Measurements from ENCODE around the gene TOE1. TPM values are rescaled to one million over a fixed set of nuclear protein-coding genes. Genes with fewer than 3 reads are reported as not detected.

The TOE1 gene
- polyA plus RNA-seq, 1 of the 3 experiments (the other 2 are of a cell fraction), result 19.1 TPM

GRCh38 chr1:45345014-45345413 is 5.0 kb downstream of the TOE1 start:
- no peaks in the 10 kb centered on the region for H3K9me3 ChIP-seq
- CTCF ChIA-PET, result interaction anchor here (1.3 to 8.8 kb wide), 2 partner anchors 148 to 168 kb away, joined by 5 to 55 read pairs; partner anchors contain the start of gene TESK2
- no peak overlapping the region for H3K4me3 ChIP-seq (ENCODE audit: low read depth in 2 of 2, low read length in 1 of 2)
- no peaks in the 10 kb centered on the region for H3K9me2 ChIP-seq
- no peak overlapping the region for H2AFZ ChIP-seq (ENCODE audit: low read depth)
- H3K9ac ChIP-seq, result no peak overlapping the region
- H3K4me1 ChIP-seq (ENCODE audit: control insufficient read depth in 1 of 2, insufficient read depth in 2 of 2, low read depth in 1 of 2, low read length in 1 of 2), result peaks cover 11 to 16% of the 10 kb centered on the region in 2 experiments; a peak in 2 of 4 replicates
- H3F3A ChIP-seq (replicated peaks; ENCODE audit: insufficient read depth), result peaks cover 4% of the 10 kb centered on the region
- POLR2A ChIA-PET, result no interaction called here
- no peak overlapping the region for H3K4me2 ChIP-seq
- DNase-seq, result no peak
- peaks cover 19% of the 10 kb centered on the region for H3K79me2 ChIP-seq (ENCODE audit: insufficient read depth)
- H3K27ac ChIP-seq (ENCODE audit: low read depth in 2 of 2, low read length in 1 of 2), result no peak overlapping the region
- H4K20me1 ChIP-seq (ENCODE audit: insufficient read depth), result no peaks in the 10 kb centered on the region
- 100% methylated on average over 4 of the region's 13 CpGs for WGBS (ENCODE audit: low lambda C conversion rate)
- peaks cover 14 to 36% of the 10 kb centered on the region in 2 experiments for H3K36me3 ChIP-seq (replicated peaks in 1 of 2; ENCODE audit: control insufficient read depth in 1 of 2, insufficient read depth in 2 of 2, low read length in 1 of 2)
- no peaks in the 10 kb centered on the region for H3K27me3 ChIP-seq (ENCODE audit: insufficient read depth)
- TF ChIP-seq RCOR1 (IDR thresholded peaks at IDR 0.05; ENCODE audit: low read length) (no peak), USF1 (IDR thresholded peaks at IDR 0.05; ENCODE audit: borderline replicate concordance, low read depth) (no peak), FOXJ3 (CRISPR knock-in tag; IDR thresholded peaks at IDR 0.05) (no peak)

GRCh38 chr1:45346473-45346872 is 6.5 kb downstream of the TOE1 start:
- Histone ChIP-seq H3K9me2 (no peaks in the 10 kb centered on the region), H3K4me1 (ENCODE audit: control insufficient read depth in 1 of 2, insufficient read depth in 2 of 2, low read depth in 1 of 2, low read length in 1 of 2) (peaks cover 8 to 11% of the 10 kb centered on the region in 2 experiments; a peak in 2 of 4 replicates), H3K27me3 (ENCODE audit: insufficient read depth) (no peaks in the 10 kb centered on the region), H3K9me3 (no peaks in the 10 kb centered on the region), H3K9ac (no peak overlapping the region), H3F3A (replicated peaks; ENCODE audit: insufficient read depth) (no peaks in the 10 kb centered on the region), H4K20me1 (ENCODE audit: insufficient read depth) (no peaks in the 10 kb centered on the region), H3K36me3 (replicated peaks in 1 of 2; ENCODE audit: control insufficient read depth in 1 of 2, insufficient read depth in 2 of 2, low read length in 1 of 2) (peaks cover 14 to 36% of the 10 kb centered on the region in 2 experiments), H2AFZ (ENCODE audit: low read depth) (no peak overlapping the region), H3K79me2 (ENCODE audit: insufficient read depth) (peaks cover 7% of the 10 kb centered on the region), H3K27ac (ENCODE audit: low read depth in 2 of 2, low read length in 1 of 2) (no peak overlapping the region), H3K4me3 (ENCODE audit: low read depth in 2 of 2, low read length in 1 of 2) (no peak overlapping the region), H3K4me2 (no peak overlapping the region)
- ChIA-PET CTCF (interaction anchor here (1.2 to 8.8 kb wide), 3 partner anchors 13 to 166 kb away, joined by 5 to 55 read pairs (median 5); partner anchors contain the start of gene TESK2), POLR2A (no interaction called here)
- WGBS (ENCODE audit: low lambda C conversion rate), result 100% methylated on average over 2 of the region's 2 CpGs
- TF ChIP-seq EP300 (IDR thresholded peaks at IDR 0.05; ENCODE audit: borderline replicate concordance in 1 of 2, low read depth in 1 of 2, low read length in 1 of 2) (no peak), RFX5 (IDR thresholded peaks at IDR 0.05; ENCODE audit: low read length) (no peak), POLR2AphosphoS5 (IDR thresholded peaks at IDR 0.05; ENCODE audit: low read depth, low read length) (0 out of 2 replicates have a peak, but pooled peaks have one; percentile 6), ELF1 (IDR thresholded peaks at IDR 0.05) (no peak), GATA2 (CRISPR knock-in tag; IDR thresholded peaks at IDR 0.05) (no peak), RCOR1 (IDR thresholded peaks at IDR 0.05; ENCODE audit: low read length) (no peak), RAD21 (IDR thresholded peaks at IDR 0.05; ENCODE audit: low read length) (no peak)
- no peak for DNase-seq

- peaks cover 8 to 11% of the 10 kb centered on the region in 2 experiments; a peak in 2 of 4 replicates for H3K4me1 ChIP-seq (ENCODE audit: control insufficient read depth in 1 of 2, insufficient read depth in 2 of 2, low read depth in 1 of 2, low read length in 1 of 2)
- H3K9me2 ChIP-seq, result no peaks in the 10 kb centered on the region
- WGBS (ENCODE audit: low lambda C conversion rate), result 100% methylated on average over 1 of the region's 2 CpGs
- H2AFZ ChIP-seq (ENCODE audit: low read depth), result no peak overlapping the region
- TF ChIP-seq JUND (IDR thresholded peaks at IDR 0.05) (peak; percentile 27; the same call in 1 of the 2 replicates), SMC3 (IDR thresholded peaks at IDR 0.05; ENCODE audit: low read depth, low read length) (no peak)
- no peaks in the 10 kb centered on the region for H3K9me3 ChIP-seq
- peak overlapping the region; percentile 30; the same call in 1 of the 2 replicates for H3K4me2 ChIP-seq
- H3F3A ChIP-seq (replicated peaks; ENCODE audit: insufficient read depth), result no peaks in the 10 kb centered on the region
- H3K27ac ChIP-seq (ENCODE audit: low read depth in 2 of 2, low read length in 1 of 2), result peak overlapping the region in 1 of 2 experiments; percentile 23; a peak in 1 of 4 replicates
- no peak overlapping the region for H3K4me3 ChIP-seq (ENCODE audit: low read depth in 2 of 2, low read length in 1 of 2)
- DNase-seq, result no peak
- no peaks in the 10 kb centered on the region for H3K27me3 ChIP-seq (ENCODE audit: insufficient read depth)
- CTCF ChIA-PET, result interaction anchor here (0.6 to 8.8 kb wide), 3 partner anchors 11 to 330 kb away, joined by 3 to 55 read pairs (median 11); partner anchors contain the start of gene TESK2
- no peaks in the 10 kb centered on the region for H3K79me2 ChIP-seq (ENCODE audit: insufficient read depth)
- POLR2A ChIA-PET, result no interaction called here
- peaks cover 9 to 22% of the 10 kb centered on the region in 2 experiments for H3K36me3 ChIP-seq (replicated peaks in 1 of 2; ENCODE audit: control insufficient read depth in 1 of 2, insufficient read depth in 2 of 2, low read length in 1 of 2)
- H4K20me1 ChIP-seq (ENCODE audit: insufficient read depth), result no peaks in the 10 kb centered on the region
- no peak overlapping the region for H3K9ac ChIP-seq
Observed at GRCh38 chr1:45348020-45348419, 8.1 kb downstream of the TOE1 start.

Data from SK-N-SH (cell line).